HepG2 (cell line): ENCODE data around the gene GRAMD1B. TPM values are rescaled to one million over a fixed set of nuclear protein-coding genes. Genes with fewer than 3 reads are reported as not detected.

ENCODE experiments used
- ATAC-seq: fragments of 200-7000 bp; cut with Tn5 transposase; 3 replicates; pipeline ENCODE4 v1.9.1; 2020; ENCODE audit warnings: mild to moderate bottlenecking, moderate library complexity
- BruUV-seq: library from RNA; stranded (reverse); fragments of 400-500 nt; replicated peaks from 2 replicates; lab custom pipeline; 2021; lab: Mats Ljungman, UMichigan
- CTCF ChIA-PET: fragments of 300-600 bp; formaldehyde crosslinking; extraction: SDS; loops from one replicate; lab custom pipeline; 2021; ENCODE audit warnings: low total read pairs, inconsistent platforms, low intra/inter-chr PET ratio; lab: Yijun Ruan, JAX
- POLR2A ChIA-PET: fragments of 350-600 bp; sonication (Branson Sonifier 250); formaldehyde crosslinking; loops from one replicate; lab custom pipeline; 2020; ENCODE audit warnings: antibody characterized with exemption, inconsistent platforms; lab: Yijun Ruan, JAX
- DNase-seq: peaks from one replicate; pipeline ENCODE4 v3.0.0-alpha.2; 2015; ENCODE audit warnings: low spot score
- FAIRE-seq: peaks from 3 replicates; lab custom pipeline; 2011; peaks lifted over from hg19 to GRCh38; lab: Jason Lieb, UNC
- H2AFZ ChIP-seq: one replicate; pipeline ENCODE4 v1.6.1; 2011; ENCODE audit warnings: low read length, inconsistent platforms
- H3K27ac ChIP-seq: fragments of 300-600 bp; 3 replicates; pipeline ENCODE4 v1.8.0; 2011; ENCODE audit warnings: mixed run types, mild to moderate bottlenecking, mixed read lengths, low read length, inconsistent platforms; ENCODE audit not compliant: insufficient read depth; ENCODE audit errors: extremely low read length
- H3K27me3 ChIP-seq, 2 experiments: fragments of 200-600 bp in 1 of 2; 2 replicates in 1 of 2; 3 replicates in 1 of 2; pipeline versions ENCODE4 v1.6.0 to v1.8.0; 2011; ENCODE audit warnings: low read length in 2 of 2, mild to moderate bottlenecking in 2 of 2, moderate library complexity in 2 of 2, inconsistent platforms in 1 of 2; ENCODE audit not compliant: insufficient read depth in 2 of 2, control insufficient read depth in 1 of 2
- H3K36me3 ChIP-seq, 2 experiments: fragments of 200-600 bp in 1 of 2; replicated peaks in 1 of 2; 2 replicates in 1 of 2; 3 replicates in 1 of 2; pipeline versions ENCODE4 v1.5.1 to v1.8.0; 2011; ENCODE audit warnings: low read length in 2 of 2, inconsistent platforms in 1 of 2; ENCODE audit not compliant: insufficient read depth in 2 of 2, control insufficient read depth in 1 of 2
- H3K4me1 ChIP-seq: 2 replicates; pipeline ENCODE4 v1.5.1; 2012; ENCODE audit warnings: low read length, inconsistent platforms; ENCODE audit not compliant: insufficient read depth
- H3K4me2 ChIP-seq: 2 replicates; pipeline ENCODE4 v1.6.0; 2011; ENCODE audit warnings: low read depth, low read length, inconsistent platforms
- H3K4me3 ChIP-seq, 3 experiments: fragments of 200-600 bp in 1 of 3; sonication (generic), shearing (Covaris generic) in 1 of 3; replicated peaks in 1 of 3; 2 replicates each; pipeline ENCODE4 v1.5.1; 2011 to 2016; ENCODE audit warnings: low read length in 3 of 3, inconsistent platforms in 2 of 3, low read depth in 2 of 3, mild to moderate bottlenecking in 2 of 3, control low read depth in 1 of 3, mixed read lengths in 1 of 3; ENCODE audit not compliant: insufficient read depth in 1 of 3
- H3K79me2 ChIP-seq: one replicate; pipeline ENCODE4 v1.6.1; 2011; ENCODE audit warnings: low read length, inconsistent platforms; ENCODE audit not compliant: insufficient read depth
- H3K9ac ChIP-seq: 2 replicates; pipeline ENCODE4 v1.6.0; 2011; ENCODE audit warnings: mild to moderate bottlenecking, low read depth, low read length, inconsistent platforms; ENCODE audit not compliant: insufficient read depth
- H3K9me3 ChIP-seq: 2 replicates; pipeline ENCODE4 v1.5.1; 2012; ENCODE audit warnings: mild to moderate bottlenecking, low read length
- H4K20me1 ChIP-seq: 2 replicates; pipeline ENCODE4 v1.6.0; 2011; ENCODE audit warnings: inconsistent platforms, mild to moderate bottlenecking, low read length, moderate library complexity; ENCODE audit not compliant: insufficient read depth
- ADNP ChIP-seq: sonication (generic); formaldehyde crosslinking; IDR thresholded peaks from 2 replicates; pipeline ENCODE4 v1.4.0; 2020; ENCODE audit warnings: missing genetic modification reagents
- ATAD3A ChIP-seq: sonication (generic); formaldehyde crosslinking; IDR thresholded peaks from 2 replicates; pipeline ENCODE4 v1.4.0; 2020; ENCODE audit warnings: missing genetic modification reagents
- BCL6 ChIP-seq: IDR thresholded peaks from 2 replicates; pipeline ENCODE4 v1.6.1; 2016; ENCODE audit warnings: missing genetic modification reagents, missing compliant biosample characterization
- CEBPG ChIP-seq: IDR thresholded peaks from 2 replicates; pipeline ENCODE4 v1.6.1; 2016
- CHD4 ChIP-seq: fragments of 200-600 bp; sonication (generic); IDR thresholded peaks from 2 replicates; pipeline ENCODE4 v1.7.0; 2017; ENCODE audit warnings: mild to moderate bottlenecking, low read length, borderline replicate concordance
- ELK4 ChIP-seq: sonication (generic); formaldehyde crosslinking; IDR thresholded peaks from 2 replicates; pipeline ENCODE4 v1.9.0; 2021; ENCODE audit warnings: missing genetic modification reagents, borderline replicate concordance
- IKZF1 ChIP-seq: fragments of 450-650 bp; IDR thresholded peaks from 2 replicates; pipeline ENCODE4 v1.7.1; 2016
- MLLT10 ChIP-seq: sonication (generic); formaldehyde crosslinking; IDR thresholded peaks from 2 replicates; pipeline ENCODE4 v1.4.0; 2020; ENCODE audit warnings: missing genetic modification reagents
- NFKB2 ChIP-seq: sonication (generic); formaldehyde crosslinking; IDR thresholded peaks from 2 replicates; pipeline ENCODE4 v1.4.0; 2020; ENCODE audit warnings: missing genetic modification reagents, borderline replicate concordance
- NFRKB ChIP-seq: fragments of 450-650 bp; IDR thresholded peaks from 2 replicates; pipeline ENCODE4 v1.6.1; 2017
- NFYC ChIP-seq: IDR thresholded peaks from 2 replicates; pipeline ENCODE4 v1.6.1; 2016; ENCODE audit warnings: missing genetic modification reagents, missing compliant biosample characterization
- NR0B2 ChIP-seq: sonication (generic); formaldehyde crosslinking; IDR thresholded peaks from 2 replicates; pipeline ENCODE4 v1.4.0; 2020; ENCODE audit warnings: mild to moderate bottlenecking, missing genetic modification reagents
- PTBP1 ChIP-seq: fragments of 200-400 bp; formaldehyde crosslinking; IDR thresholded peaks from 2 replicates; pipeline ENCODE4 v1.6.1; 2018; ENCODE audit warnings: low read length, low read depth; ENCODE audit not compliant: poor library complexity, severe bottlenecking
- TBP ChIP-seq: sonication (generic); formaldehyde crosslinking; IDR thresholded peaks from 2 replicates; pipeline ENCODE4 v1.5.0; 2020; ENCODE audit warnings: missing genetic modification reagents
- YEATS4 ChIP-seq: sonication (generic); formaldehyde crosslinking; IDR thresholded peaks from 2 replicates; pipeline ENCODE4 v1.4.0; 2020; ENCODE audit warnings: missing genetic modification reagents, borderline replicate concordance
- ZFP1 ChIP-seq: IDR thresholded peaks from 2 replicates; pipeline ENCODE4 v1.6.1; 2016
- ZNF335 ChIP-seq: sonication (generic); formaldehyde crosslinking; IDR thresholded peaks from 2 replicates; pipeline ENCODE4 v1.4.0; 2020; ENCODE audit warnings: missing genetic modification reagents
- ZNF777 ChIP-seq: sonication (generic); formaldehyde crosslinking; IDR thresholded peaks from 2 replicates; pipeline ENCODE4 v1.4.0; 2020; ENCODE audit warnings: missing genetic modification reagents
- whole genome bisulfite sequencing: methylation state at CpG from one replicate; pipeline ENCODE4 v1.1.6; 2017; ENCODE audit warnings: low lambda C conversion rate; 5-methylcytosine and 5-hydroxymethylcytosine counted together
- in situ Hi-C: cut with HindIII; loops from 2 replicates; pipeline ENCODE4 v1.10.0; 2017; ENCODE audit warnings: low pct_unique_long_range_greater_than_20kb; ENCODE audit not compliant: extremely low pct_ligation_motif_present
- intact Hi-C: fragments of 100-400 bp; cut with micrococcal nuclease; formaldehyde crosslinking; loops from one replicate; pipeline ENCODE4 v1.10.0; 2022; ENCODE audit not compliant: unreplicated experiment
- polyA plus RNA-seq, 8 experiments: library from polyadenylated mRNA; depleted of rRNA in 3 of 8; stranded (reverse) in 7 of 8; unstranded in 1 of 8; fragments of >200 nt; fragmentation: Illumina TruSeq in 4 of 8; extraction: Trizol in 4 of 8; gene quantifications; 2 replicates each; pipeline versions ENCODE4 v1.2.1 to v1.2.3, GENCODE V29; 2011 to 2016; ENCODE audit warnings: low read depth in 4 of 8, missing spikeins in 1 of 8, mixed read lengths in 1 of 8; ENCODE audit not compliant: insufficient read depth in 1 of 8
- total RNA-seq, 5 experiments: library from RNA; depleted of rRNA; stranded (reverse); fragments of >200 nt; fragmentation: Illumina TruSeq; extraction: Trizol; gene quantifications; 2 replicates each; pipeline ENCODE4 v1.2.3, GENCODE V29; 2016; ENCODE audit warnings: low read depth in 1 of 5
- TF ChIP-seq, protein P1 (sequence below): sonication (generic); formaldehyde crosslinking; conservative IDR thresholded peaks from 2 replicates; pipeline ENCODE4 v1.8.0; 2022; ENCODE audit warnings: mild to moderate bottlenecking, moderate library complexity, missing genetic modification reagents

The GRAMD1B gene
- total and polyA plus RNA-seq, 2 of the 13 experiments (the other 11 are each of a cell fraction or from before 2014, with no cell fraction given), result 0.12 TPM; not detected in 1

GRCh38 chr11:123457187-123457770 is 27.2 kb downstream of the GRAMD1B start:
- Histone ChIP-seq H3K4me3 (no peak overlapping the region), H3K9ac (no peak overlapping the region), H2AFZ (no peak overlapping the region), H3K4me2 (no peak overlapping the region), H3K79me2 (no peaks in the 10 kb centered on the region), H3K36me3 (no peaks in the 10 kb centered on the region), H3K27me3 (peaks cover 2 to 8% of the 10 kb centered on the region in 2 experiments; a peak in 3 of 5 replicates), H3K4me1 (no peaks in the 10 kb centered on the region), H3K9me3 (no peaks in the 10 kb centered on the region), H4K20me1 (no peaks in the 10 kb centered on the region), H3K27ac (no peak overlapping the region)
- intact Hi-C loops (no loop called here), in situ Hi-C loops (no loop called here)
- TF ChIP-seq, protein P1, sequence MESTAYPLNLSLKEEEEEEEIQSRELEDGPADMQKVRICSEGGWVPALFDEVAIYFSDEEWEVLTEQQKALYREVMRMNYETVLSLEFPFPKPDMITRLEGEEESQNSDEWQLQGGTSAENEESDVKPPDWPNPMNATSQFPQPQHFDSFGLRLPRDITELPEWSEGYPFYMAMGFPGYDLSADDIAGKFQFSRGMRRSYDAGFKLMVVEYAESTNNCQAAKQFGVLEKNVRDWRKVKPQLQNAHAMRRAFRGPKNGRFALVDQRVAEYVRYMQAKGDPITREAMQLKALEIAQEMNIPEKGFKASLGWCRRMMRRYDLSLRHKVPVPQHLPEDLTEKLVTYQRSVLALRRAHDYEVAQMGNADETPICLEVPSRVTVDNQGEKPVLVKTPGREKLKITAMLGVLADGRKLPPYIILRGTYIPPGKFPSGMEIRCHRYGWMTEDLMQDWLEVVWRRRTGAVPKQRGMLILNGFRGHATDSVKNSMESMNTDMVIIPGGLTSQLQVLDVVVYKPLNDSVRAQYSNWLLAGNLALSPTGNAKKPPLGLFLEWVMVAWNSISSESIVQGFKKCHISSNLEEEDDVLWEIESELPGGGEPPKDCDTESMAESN, result no peak
- no peak for TF ChIP-seq IKZF1
- TF ChIP-seq ADNP, result no peak
- no peak for TF ChIP-seq BCL6
- no peak for TF ChIP-seq NFRKB
- TF ChIP-seq ATAD3A (CRISPR knock-in tag), result no peak
- DNase-seq (no peak), FAIRE-seq (no peak), ATAC-seq (no peak)
- no TSS peak for BruUV-seq
- CTCF ChIA-PET, result no interaction called here
- POLR2A ChIA-PET, result no interaction called here
- 21% methylated on average over 8 of the region's 8 CpGs for WGBS

GRCh38 chr11:123458501-123458900 is 28.4 kb downstream of the GRAMD1B start:
- ATAC-seq, result no peak
- Histone ChIP-seq H3K4me3 (no peak overlapping the region), H2AFZ (no peak overlapping the region), H3K79me2 (no peaks in the 10 kb centered on the region), H3K36me3 (no peaks in the 10 kb centered on the region), H3K27me3 (peaks cover 2 to 12% of the 10 kb centered on the region in 2 experiments; a peak in 3 of 5 replicates), H3K4me1 (no peaks in the 10 kb centered on the region), H3K27ac (no peak overlapping the region), H3K4me2 (no peak overlapping the region), H3K9me3 (no peaks in the 10 kb centered on the region), H3K9ac (no peak overlapping the region), H4K20me1 (no peaks in the 10 kb centered on the region)
- ChIA-PET CTCF (no interaction called here), POLR2A (no interaction called here)
- BruUV-seq, result no TSS peak
- intact Hi-C loops (no loop called here), in situ Hi-C loops (no loop called here)
- no peak for FAIRE-seq
- WGBS, result 0% methylated on average over 2 of the region's 2 CpGs
- no peak for DNase-seq
- TF ChIP-seq NFYC (CRISPR knock-in tag) (no peak), TBP (CRISPR knock-in tag) (no peak), ZFP1 (CRISPR knock-in tag) (no peak), NR0B2 (CRISPR knock-in tag) (no peak), ELK4 (CRISPR knock-in tag) (no peak), PTBP1 (no peak), CHD4 (no peak), NFKB2 (no peak), MLLT10 (CRISPR knock-in tag) (no peak), ZNF777 (CRISPR knock-in tag) (no peak), CEBPG (CRISPR knock-in tag) (no peak), YEATS4 (CRISPR knock-in tag) (no peak), ZNF335 (no peak)
